NB4 (cell line): Measurements from ENCODE around the gene MAK.
"Not testable (repeated sequence)": the region's sequence is repeated elsewhere in the genome, so short reads cannot be mapped to it uniquely, and the experiment has no call there.

Experiments
- DNase-seq: peaks from one replicate; pipeline ENCODE4 v3.0.0; 2010; ENCODE audit warnings: low read depth
- H3K4me3 ChIP-seq: one replicate; pipeline ENCODE4 v1.5.1; 2011; ENCODE audit warnings: mild to moderate bottlenecking, low read depth, low read length, moderate library complexity
- MYC ChIP-seq: IDR thresholded peaks from 2 replicates; pipeline ENCODE4 v1.6.1; 2011; ENCODE audit warnings: low read depth, low read length
- POLR2A ChIP-seq: IDR thresholded peaks from 2 replicates; pipeline ENCODE4 v1.6.1; 2011; ENCODE audit warnings: mild to moderate bottlenecking; ENCODE audit not compliant: insufficient read length; ENCODE audit errors: extremely low read depth
- TF ChIP-seq, protein P1 (sequence below): IDR thresholded peaks from 2 replicates; pipeline ENCODE4 v1.6.1; 2011; ENCODE audit warnings: low read depth, low read length
- TF ChIP-seq, protein P2 (sequence below): IDR thresholded peaks from one replicate; pipeline ENCODE4 v1.5.1; 2012; ENCODE audit warnings: low read depth, low read length

The MAK gene, protein sequence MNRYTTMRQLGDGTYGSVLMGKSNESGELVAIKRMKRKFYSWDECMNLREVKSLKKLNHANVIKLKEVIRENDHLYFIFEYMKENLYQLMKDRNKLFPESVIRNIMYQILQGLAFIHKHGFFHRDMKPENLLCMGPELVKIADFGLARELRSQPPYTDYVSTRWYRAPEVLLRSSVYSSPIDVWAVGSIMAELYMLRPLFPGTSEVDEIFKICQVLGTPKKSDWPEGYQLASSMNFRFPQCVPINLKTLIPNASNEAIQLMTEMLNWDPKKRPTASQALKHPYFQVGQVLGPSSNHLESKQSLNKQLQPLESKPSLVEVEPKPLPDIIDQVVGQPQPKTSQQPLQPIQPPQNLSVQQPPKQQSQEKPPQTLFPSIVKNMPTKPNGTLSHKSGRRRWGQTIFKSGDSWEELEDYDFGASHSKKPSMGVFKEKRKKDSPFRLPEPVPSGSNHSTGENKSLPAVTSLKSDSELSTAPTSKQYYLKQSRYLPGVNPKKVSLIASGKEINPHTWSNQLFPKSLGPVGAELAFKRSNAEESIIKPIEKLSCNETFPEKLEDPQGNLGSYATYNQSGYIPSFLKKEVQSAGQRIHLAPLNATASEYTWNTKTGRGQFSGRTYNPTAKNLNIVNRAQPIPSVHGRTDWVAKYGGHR

DNA sequence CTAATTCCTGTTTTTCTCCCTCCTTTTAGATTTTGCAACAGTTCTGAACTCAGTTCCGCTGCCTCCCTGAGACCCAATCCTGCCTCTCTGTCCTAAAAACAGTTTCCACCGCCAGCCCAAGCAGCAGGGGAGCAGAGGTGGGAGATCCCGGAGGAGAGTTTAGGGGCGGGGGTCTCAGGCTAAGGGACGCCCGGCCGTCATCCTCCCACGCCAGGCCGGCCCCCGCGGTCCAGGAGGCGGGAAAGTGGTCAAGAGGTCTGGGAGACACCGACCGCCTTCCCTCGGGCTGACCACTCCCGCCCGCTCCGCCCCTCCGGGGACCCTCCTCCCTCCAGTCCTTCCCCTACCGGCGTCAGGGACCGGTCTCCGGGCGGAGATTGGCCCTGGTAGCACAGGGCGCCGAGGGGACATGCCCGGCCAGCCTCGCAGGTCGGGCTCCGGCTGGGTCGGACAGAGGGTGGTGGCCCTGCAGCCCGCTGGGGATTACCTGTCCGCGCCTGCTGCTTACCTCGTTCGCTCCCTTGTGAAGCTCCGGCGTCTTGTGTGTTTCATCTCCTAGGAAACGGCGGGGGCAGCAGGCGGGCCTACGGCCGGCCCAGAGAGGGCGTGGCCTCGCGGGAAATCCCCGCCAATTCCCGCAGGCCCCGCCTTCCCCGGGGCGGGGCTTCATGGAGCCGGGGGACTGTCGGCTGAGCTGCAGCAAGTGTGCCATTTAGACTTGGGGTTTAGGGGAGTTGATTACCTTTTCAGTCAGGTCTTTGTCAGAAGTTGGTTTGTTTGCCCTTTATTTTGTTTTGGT lies at the start of gene MAK:
Gene MAK, minus strand, starts transcription at position 545 of the 799 bp plus-strand sequence. CDS start 7,891 bp downstream, outside the sequence.
- TF ChIP-seq, protein P1, sequence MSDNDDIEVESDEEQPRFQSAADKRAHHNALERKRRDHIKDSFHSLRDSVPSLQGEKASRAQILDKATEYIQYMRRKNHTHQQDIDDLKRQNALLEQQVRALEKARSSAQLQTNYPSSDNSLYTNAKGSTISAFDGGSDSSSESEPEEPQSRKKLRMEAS, result 0 out of 2 replicates have a peak, but pooled peaks have one; percentile 25
- TF ChIP-seq, protein P2, sequence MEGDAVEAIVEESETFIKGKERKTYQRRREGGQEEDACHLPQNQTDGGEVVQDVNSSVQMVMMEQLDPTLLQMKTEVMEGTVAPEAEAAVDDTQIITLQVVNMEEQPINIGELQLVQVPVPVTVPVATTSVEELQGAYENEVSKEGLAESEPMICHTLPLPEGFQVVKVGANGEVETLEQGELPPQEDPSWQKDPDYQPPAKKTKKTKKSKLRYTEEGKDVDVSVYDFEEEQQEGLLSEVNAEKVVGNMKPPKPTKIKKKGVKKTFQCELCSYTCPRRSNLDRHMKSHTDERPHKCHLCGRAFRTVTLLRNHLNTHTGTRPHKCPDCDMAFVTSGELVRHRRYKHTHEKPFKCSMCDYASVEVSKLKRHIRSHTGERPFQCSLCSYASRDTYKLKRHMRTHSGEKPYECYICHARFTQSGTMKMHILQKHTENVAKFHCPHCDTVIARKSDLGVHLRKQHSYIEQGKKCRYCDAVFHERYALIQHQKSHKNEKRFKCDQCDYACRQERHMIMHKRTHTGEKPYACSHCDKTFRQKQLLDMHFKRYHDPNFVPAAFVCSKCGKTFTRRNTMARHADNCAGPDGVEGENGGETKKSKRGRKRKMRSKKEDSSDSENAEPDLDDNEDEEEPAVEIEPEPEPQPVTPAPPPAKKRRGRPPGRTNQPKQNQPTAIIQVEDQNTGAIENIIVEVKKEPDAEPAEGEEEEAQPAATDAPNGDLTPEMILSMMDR, result no peak
- TF ChIP-seq POLR2A, result peak; percentile 86
- TF ChIP-seq MYC, result no peak
- peak within 1 kb of the TSS; percentile 74 for H3K4me3 ChIP-seq
- DNase-seq, result peak; percentile 94

DNA sequence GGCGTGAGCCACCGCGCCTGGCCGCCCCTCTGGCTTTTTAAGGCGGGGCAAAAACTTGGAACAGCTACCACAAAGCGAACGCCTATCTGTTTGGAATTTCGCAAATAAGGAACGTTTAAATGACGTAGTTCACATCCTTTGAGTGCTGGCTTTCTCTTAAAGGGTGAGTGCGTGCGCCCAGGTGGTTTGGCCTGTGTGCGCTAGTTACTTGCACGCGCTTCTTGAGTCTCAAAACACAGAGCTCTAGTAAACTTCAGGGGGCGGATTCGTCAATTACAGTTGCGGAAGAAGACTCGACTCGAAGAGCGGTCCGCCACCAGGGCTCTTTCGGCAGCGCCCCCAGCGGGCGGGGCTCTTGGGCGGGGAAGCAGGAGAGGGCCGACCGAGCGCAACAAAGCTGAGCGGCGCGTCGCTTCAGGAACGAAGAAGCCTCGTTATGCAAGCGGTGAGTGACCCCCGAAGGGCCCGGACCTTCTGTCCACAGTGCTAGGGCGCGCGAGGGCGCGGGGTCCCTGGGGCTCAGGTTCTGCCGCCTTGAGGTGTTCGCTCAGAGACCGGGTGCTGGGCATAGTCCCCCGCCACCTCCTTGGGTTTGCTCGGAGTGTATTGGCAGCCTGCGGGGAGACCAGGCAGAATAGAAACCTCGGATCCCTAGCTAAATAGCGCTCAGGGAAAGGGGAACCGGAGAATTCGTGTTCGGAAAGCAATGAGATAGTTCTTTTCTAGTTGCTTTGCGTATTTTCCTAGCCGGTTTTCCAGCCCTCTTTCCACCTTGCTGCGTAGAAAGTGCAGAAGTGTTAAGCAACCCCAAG lies 48.6 kb upstream of the MAK start, which contains the start of gene SYCP2L:
Gene SYCP2L, plus strand, starts transcription at position 362 of the 812 bp plus-strand sequence. Its CDS starts 75 bp downstream, at position 437.
- peak; percentile 98 for DNase-seq
- peak within 1 kb of the TSS; percentile 88 for H3K4me3 ChIP-seq
- peak; percentile 76; the same call in 1 of the 2 replicates for TF ChIP-seq MYC
- TF ChIP-seq, protein P2, result peak; percentile 48
- TF ChIP-seq, protein P1, result peak; percentile 87
- TF ChIP-seq POLR2A, result no peak

DNA sequence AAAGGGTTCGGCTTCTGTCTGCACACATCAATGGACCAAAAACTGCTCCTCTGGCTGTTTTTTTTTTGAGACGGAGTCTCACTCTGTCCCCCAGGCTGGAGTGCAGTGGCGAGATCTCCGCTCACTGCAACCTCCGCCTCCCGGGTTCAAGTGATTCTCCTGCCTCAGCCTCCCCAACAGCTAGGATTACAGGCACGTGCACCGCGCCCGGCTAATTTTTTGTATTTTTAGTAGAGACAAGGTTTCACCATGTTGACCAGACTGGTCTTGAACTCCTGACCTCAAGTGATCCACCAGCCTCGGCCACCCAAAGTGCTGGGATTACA lies 48.0 kb upstream of the MAK start:
- DNase-seq, result not testable (repeated sequence)
- H3K4me3 ChIP-seq, result peak overlapping the region; percentile 88

DNA sequence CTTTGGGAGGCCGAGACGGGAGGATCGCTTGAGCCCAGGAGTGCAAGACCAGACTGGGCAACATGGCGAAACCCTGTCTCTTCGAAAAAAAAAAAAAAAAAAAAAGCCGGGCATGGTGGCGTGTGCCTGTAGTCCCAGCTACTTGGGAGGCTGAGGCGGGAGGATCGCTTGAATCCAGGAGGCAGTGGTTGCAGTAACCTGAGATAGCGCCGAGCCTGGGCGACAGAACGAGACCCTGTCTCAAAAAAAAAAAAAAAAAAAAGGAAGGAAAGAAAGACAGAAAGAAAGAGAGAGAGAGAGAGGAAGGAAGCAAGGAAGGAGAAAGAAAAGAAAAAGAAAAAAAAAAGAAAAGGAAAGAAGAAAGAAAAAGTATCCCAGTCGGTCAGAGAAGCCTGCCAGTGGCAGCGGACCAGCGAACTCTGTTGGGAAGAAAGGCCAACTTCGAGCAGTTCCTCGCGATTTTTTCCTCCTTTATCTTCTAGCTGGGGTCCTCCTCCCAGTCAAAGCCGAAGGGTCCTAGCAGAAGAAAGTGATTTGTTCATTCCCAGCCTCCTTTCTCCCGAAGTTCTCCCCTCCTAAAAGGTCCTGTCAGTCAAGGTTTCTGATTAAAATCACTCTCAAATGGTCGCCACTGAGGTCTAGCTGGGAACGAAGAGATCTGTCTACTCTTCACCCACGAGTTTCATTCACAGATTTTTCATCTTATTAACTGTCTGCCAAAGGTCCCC lies 46.1 kb upstream of the MAK start:
- no peak overlapping the region for H3K4me3 ChIP-seq
- no peak for DNase-seq
- TF ChIP-seq MYC, result no peak

DNA sequence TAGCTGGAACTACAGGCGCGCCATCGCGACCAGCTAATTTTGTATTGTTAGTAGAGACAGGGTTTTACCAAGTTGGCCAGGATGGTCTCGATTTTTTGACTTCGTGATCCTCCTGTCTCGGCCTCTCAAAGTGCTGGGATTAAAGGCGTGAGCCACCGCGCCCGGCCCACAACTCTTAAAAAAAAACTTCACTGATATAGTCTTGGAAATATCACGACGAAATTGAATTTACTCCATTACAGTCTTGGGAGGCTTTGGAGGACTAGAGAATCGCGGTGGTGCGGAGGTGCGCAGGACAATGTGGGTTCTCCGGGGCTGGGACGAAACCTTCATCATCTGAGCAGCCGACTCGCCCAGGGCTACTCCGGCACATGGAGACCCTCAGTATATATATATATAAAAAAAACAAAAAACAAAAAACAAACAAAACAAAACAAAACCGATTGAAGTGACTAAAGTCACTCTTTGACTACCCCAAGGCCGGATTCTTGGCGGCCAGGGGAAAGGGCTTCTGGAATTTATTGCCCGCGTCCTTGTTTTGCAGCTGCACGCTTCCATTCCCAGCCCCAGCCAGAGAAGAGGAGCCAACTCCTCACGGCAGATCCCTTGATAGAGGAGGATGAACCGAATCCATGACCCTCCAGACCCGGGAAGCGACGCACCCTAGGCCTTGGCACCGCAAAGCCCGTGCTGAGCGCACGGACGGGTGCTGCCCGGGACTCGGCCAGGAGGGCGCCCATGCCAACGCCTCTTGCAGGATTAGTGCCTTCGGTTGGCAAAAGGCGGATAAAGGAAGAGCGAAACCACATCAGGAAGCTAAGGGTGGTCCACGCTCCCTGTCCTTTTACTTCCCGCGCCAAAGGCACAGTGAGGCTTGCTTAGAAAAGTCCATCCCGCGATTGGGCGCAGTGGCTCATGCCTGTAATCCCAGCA lies 45.2 kb upstream of the MAK start:
- no peak for DNase-seq
- TF ChIP-seq, protein P2, result no peak
- no peak for TF ChIP-seq MYC
- no peak overlapping the region for H3K4me3 ChIP-seq
